K562 (cell line): Measurements from ENCODE around the gene FAM89B. TPM values are rescaled to one million over a fixed set of nuclear protein-coding genes. Genes with fewer than 3 reads are reported as not detected.

Experiments used
- ETV5 ChIP-seq: sonication (generic); formaldehyde crosslinking; IDR thresholded peaks from 2 replicates; pipeline ENCODE4 v1.4.0; 2020; ENCODE audit warnings: low read depth, mild to moderate bottlenecking, missing genetic modification reagents
- MYNN ChIP-seq, 2 experiments: sonication (generic); formaldehyde crosslinking in 1 of 2; IDR thresholded peaks; 2 replicates each; pipeline versions ENCODE4 v1.5.0 to v1.6.1; 2016 to 2020; ENCODE audit warnings: antibody characterized with exemption in 1 of 2, missing genetic modification reagents in 1 of 2
- PRPF4 ChIP-seq: fragments of 200-400 bp; formaldehyde crosslinking; IDR thresholded peaks from one replicate; pipeline ENCODE4 v1.6.1; 2017; ENCODE audit warnings: low read length, low read depth, mild to moderate bottlenecking; ENCODE audit not compliant: insufficient read depth, poor library complexity, severe bottlenecking
- REST ChIP-seq, 2 experiments: fragments of 450-650 bp; formaldehyde crosslinking in 1 of 2; IDR thresholded peaks; 2 replicates each; pipeline versions ENCODE4 v1.4.0 to v1.6.1; 2014 to 2020; ENCODE audit warnings: mild to moderate bottlenecking in 2 of 2, borderline replicate concordance in 1 of 2, low read depth in 1 of 2
- SRF ChIP-seq, 2 experiments: fragments of 250-450, 450-650 bp in 1 of 2; sonication (Bioruptor Pico) in 1 of 2; sonication (generic) in 1 of 2; formaldehyde crosslinking; IDR thresholded peaks; 2 replicates each; pipeline versions ENCODE4 v1.5.0 to v1.5.1; 2020 to 2022; ENCODE audit warnings: mild to moderate bottlenecking in 1 of 2, missing genetic modification reagents in 1 of 2
- TAL1 ChIP-seq: fragments of 450-650 bp; IDR thresholded peaks from 2 replicates; pipeline ENCODE4 v1.6.1; 2016; ENCODE audit warnings: mild to moderate bottlenecking
- ZMIZ1 ChIP-seq, 2 experiments: fragments of 150-350 bp in 1 of 2; IDR thresholded peaks; 2 replicates each; pipeline ENCODE4 v1.6.1; 2012 to 2016; ENCODE audit warnings: low read depth in 2 of 2, low read length in 2 of 2, mild to moderate bottlenecking in 1 of 2, moderate library complexity in 1 of 2
- ZNF324 ChIP-seq: fragments of 250-450 bp; sonication (Bioruptor Pico); IDR thresholded peaks from 2 replicates; pipeline ENCODE4 v1.4.0; 2020; ENCODE audit warnings: mild to moderate bottlenecking
- ZNF592 ChIP-seq: fragments of 450-650 bp; IDR thresholded peaks from 2 replicates; pipeline ENCODE4 v1.6.1; 2017; ENCODE audit warnings: antibody characterized with exemption, mild to moderate bottlenecking
- polyA plus RNA-seq, 8 experiments: library from polyadenylated mRNA; depleted of rRNA in 4 of 8; stranded (reverse) in 5 of 8; unstranded in 3 of 8; fragments of >200 nt; fragmentation: Nextera tagmentation in 2 of 8; fragmentation: Illumina TruSeq in 1 of 8; extraction: Ambion mirVana in 2 of 8; extraction: Trizol in 1 of 8; gene quantifications; 2 replicates each; pipeline versions ENCODE4 v1.2.1 to v1.2.3, GENCODE V29; 2011 to 2014; ENCODE audit warnings: inconsistent platforms in 1 of 8, missing spikeins in 1 of 8
- total RNA-seq, 7 experiments: library from RNA; depleted of rRNA in 6 of 7; stranded (reverse); fragments of >200 nt in 6 of 7; fragmentation: Illumina TruSeq in 2 of 7; extraction: Trizol in 2 of 7; gene quantifications; 2 replicates each; pipeline versions ENCODE4 v1.2.1 to v1.2.3, GENCODE V29; 2011 to 2021; ENCODE audit warnings: low replicate concordance in 1 of 7

The FAM89B gene
- total and polyA plus RNA-seq, 9 of the 15 experiments (the other 6 are each of a cell fraction or from before 2014, with no cell fraction given) = 0.32 to 27.6 (median 11.9) TPM

GRCh38 chr11:65540290-65541092, 31.8 kb upstream of the FAM89B start (continued):
- TF ChIP-seq ZNF592 (no peak), TAL1 (no peak), ETV5 (peak; percentile 39; the same call in 1 of the 2 replicates), ZNF324 (CRISPR knock-in tag) (no peak), PRPF4 (no peak), REST (IDR thresholded peaks at IDR 0.05; ENCODE audit: borderline replicate concordance) (peak; percentile 93), REST (CRISPR knock-in tag; IDR thresholded peaks at IDR 0.05; ENCODE audit: low read depth) (no peak), SRF (CRISPR knock-in tag; IDR thresholded peaks at IDR 0.05) (no peak; a peak in 1 of 4 replicates), MYNN (IDR thresholded peaks at IDR 0.05) (no peak), MYNN (CRISPR knock-in tag; IDR thresholded peaks at IDR 0.05) (no peak), ZMIZ1 (IDR thresholded peaks at IDR 0.05; ENCODE audit: low read depth in 2 of 2, low read length in 2 of 2) (peak in 1 of 2 experiments; percentile 43; a peak in 1 of 4 replicates)
